B cell (primary cell): ENCODE results near the gene FLAD1. TPM values are rescaled to one million over a fixed set of nuclear protein-coding genes. Genes with fewer than 3 reads are reported as not detected.
"Not testable (repeated sequence)": the region's sequence is repeated elsewhere in the genome, so short reads cannot be mapped to it uniquely, and the experiment has no call there.

Experiments
- ATAC-seq: fragments of 200-7000 bp; cut with Tn5 transposase; one replicate; pipeline ENCODE4 v1.10.0; 2021; ENCODE audit warnings: low read depth, mild to moderate bottlenecking, moderate number of reproducible peaks, moderate library complexity
- CTCF ChIA-PET: fragments of 350-600 bp; sonication (Branson Sonifier 250); formaldehyde crosslinking; loops from one replicate; lab custom pipeline; 2021; ENCODE audit warnings: antibody characterized with exemption, inconsistent platforms; lab: Charles Lee
- POLR2A ChIA-PET: fragments of 350-600 bp; sonication (Branson Sonifier 250); formaldehyde crosslinking; loops from one replicate; lab custom pipeline; 2021; ENCODE audit warnings: antibody characterized with exemption; lab: Charles Lee
- DNase-seq: peaks from one replicate; pipeline ENCODE4 v3.0.0; 2013
- H2AFZ ChIP-seq: 2 replicates; pipeline ENCODE4 v1.6.1; 2012; ENCODE audit warnings: mild to moderate bottlenecking, low read depth, low read length; ENCODE audit not compliant: insufficient read depth, poor library complexity, severe bottlenecking
- H3K27ac ChIP-seq, 2 donors: 1 replicate in 1 of 2; 2 replicates in 1 of 2; pipeline ENCODE4 v1.5.1; 2012 to 2013; ENCODE audit warnings: low read length in 2 of 2, mild to moderate bottlenecking in 2 of 2, moderate library complexity in 1 of 2
- H3K27me3 ChIP-seq, 4 experiments: fragments of 200-600 bp in 1 of 4; sonication (generic) in 1 of 4; replicated peaks in 1 of 4; 1 replicate in 2 of 4; 2 replicates in 2 of 4; pipeline versions ENCODE4 v1.6.1 to v1.7.0; 2013 to 2016; ENCODE audit warnings: low read length in 3 of 4, mild to moderate bottlenecking in 2 of 4, mixed read lengths in 1 of 4, moderate library complexity in 1 of 4; ENCODE audit not compliant: insufficient read depth in 4 of 4, control insufficient read depth in 3 of 4; ENCODE audit errors: control extremely low read depth in 1 of 4
- H3K36me3 ChIP-seq, 2 experiments: replicated peaks in 1 of 2; 1 replicate in 1 of 2; 2 replicates in 1 of 2; pipeline versions ENCODE4 v1.6.1 to v1.7.1; 2013; ENCODE audit warnings: low read length in 1 of 2; ENCODE audit not compliant: insufficient read depth in 2 of 2, control insufficient read depth in 1 of 2; ENCODE audit errors: control extremely low read depth in 1 of 2, extremely low read depth in 1 of 2
- H3K4me1 ChIP-seq, 2 donors: fragments of 200-600 bp in 1 of 2; sonication (generic) in 1 of 2; 1 replicate in 1 of 2; 2 replicates in 1 of 2; pipeline versions ENCODE4 v1.5.1 to v1.6.1; 2013 to 2017; ENCODE audit warnings: low read length in 2 of 2; ENCODE audit not compliant: control insufficient read depth in 2 of 2, insufficient read depth in 2 of 2
- H3K4me2 ChIP-seq: replicated peaks from 2 replicates; pipeline ENCODE3; 2012; ENCODE audit warnings: mild to moderate bottlenecking, low read depth, low read length; ENCODE audit not compliant: poor library complexity, severe bottlenecking
- H3K4me3 ChIP-seq, 5 experiments: fragments of 200-600 bp in 1 of 5; sonication (generic) in 1 of 5; 1 replicate in 3 of 5; 2 replicates in 2 of 5; pipeline versions ENCODE4 v1.5.1 to v1.7.0; 2011 to 2016; ENCODE audit warnings: low read length in 4 of 5, mild to moderate bottlenecking in 4 of 5, low read depth in 2 of 5, control low read depth in 1 of 5, moderate library complexity in 1 of 5; ENCODE audit not compliant: insufficient read depth in 1 of 5; ENCODE audit errors: control extremely low read depth in 1 of 5, extremely low read depth in 1 of 5
- H3K79me2 ChIP-seq: fragments of 200-600 bp; sonication (generic); one replicate; pipeline ENCODE4 v1.6.0; 2016; ENCODE audit warnings: low read length; ENCODE audit not compliant: control insufficient read depth, insufficient read depth
- H3K9ac ChIP-seq: fragments of 200-600 bp; sonication (generic); 2 replicates; pipeline ENCODE4 v1.6.1; 2017; ENCODE audit warnings: mild to moderate bottlenecking, low read length, moderate library complexity
- H3K9me3 ChIP-seq, 3 donors: one replicate each; pipeline versions ENCODE4 v1.6.1 to v1.7.1; 2013; ENCODE audit warnings: low read length in 2 of 3; ENCODE audit not compliant: control insufficient read depth in 2 of 3, insufficient read depth in 1 of 3; ENCODE audit errors: control extremely low read depth in 1 of 3
- H4K20me1 ChIP-seq: 2 replicates; pipeline ENCODE4 v1.6.0; 2012; ENCODE audit warnings: mild to moderate bottlenecking, low read length; ENCODE audit not compliant: insufficient read depth, control insufficient read depth, poor library complexity, severe bottlenecking
- H3K27ac Mint-ChIP-seq: one replicate; pipeline ENCODE4 v1.8.0; 2021; ENCODE audit warnings: mixed read lengths
- H3K27me3 Mint-ChIP-seq: one replicate; pipeline ENCODE4 v1.8.0; 2021; ENCODE audit warnings: mixed read lengths
- H3K4me1 Mint-ChIP-seq: one replicate; pipeline ENCODE4 v1.8.0; 2021; ENCODE audit warnings: mixed read lengths
- H3K4me3 Mint-ChIP-seq: one replicate; pipeline ENCODE4 v1.8.0; 2021; ENCODE audit warnings: mixed read lengths
- H3K9me3 Mint-ChIP-seq: one replicate; pipeline ENCODE4 v1.8.0; 2022; ENCODE audit warnings: mixed read lengths; ENCODE audit not compliant: insufficient read depth
- EZH2 ChIP-seq: IDR thresholded peaks from 2 replicates; pipeline ENCODE4 v1.6.1; 2012; ENCODE audit warnings: borderline replicate concordance, low read depth, mild to moderate bottlenecking, moderate library complexity, low read length; ENCODE audit not compliant: insufficient read depth, poor library complexity, severe bottlenecking
- WGBS: methylation state at CpG from one replicate; pipeline ENCODE4 v1.1.5; 2013; ENCODE audit warnings: missing lambda C conversion rate; ENCODE audit not compliant: insufficient coverage; 5-methylcytosine and 5-hydroxymethylcytosine counted together
- intact Hi-C: fragments of 100-400 bp; cut with micrococcal nuclease; formaldehyde crosslinking; loops from one replicate; pipeline ENCODE4 v1.10.0; 2022
- polyA plus RNA-seq: library from polyadenylated mRNA; depleted of rRNA; stranded (reverse); fragments of >200 nt; gene quantifications from 2 replicates; pipeline ENCODE4 v1.2.3, GENCODE V29; 2012
- total RNA-seq, 2 donors: library from RNA; stranded (reverse); fragments of 120-200 nt in 1 of 2; gene quantifications; 1 replicate in 1 of 2; 2 replicates in 1 of 2; pipeline versions ENCODE4 v1.2.3 to v1.2.4, GENCODE V29; 2013 to 2022
- TF ChIP-seq, protein P1 (sequence below): fragments of 200-600 bp; IDR thresholded peaks from one replicate; pipeline ENCODE4 v1.8.0; 2022; ENCODE audit warnings: antibody characterized with exemption, mild to moderate bottlenecking

Gene FLAD1
- total and polyA plus RNA-seq, 2 donors (not counting 1 experiment from before 2014, with no cell fraction given) = 51.4 to 83.0 TPM

DNA sequence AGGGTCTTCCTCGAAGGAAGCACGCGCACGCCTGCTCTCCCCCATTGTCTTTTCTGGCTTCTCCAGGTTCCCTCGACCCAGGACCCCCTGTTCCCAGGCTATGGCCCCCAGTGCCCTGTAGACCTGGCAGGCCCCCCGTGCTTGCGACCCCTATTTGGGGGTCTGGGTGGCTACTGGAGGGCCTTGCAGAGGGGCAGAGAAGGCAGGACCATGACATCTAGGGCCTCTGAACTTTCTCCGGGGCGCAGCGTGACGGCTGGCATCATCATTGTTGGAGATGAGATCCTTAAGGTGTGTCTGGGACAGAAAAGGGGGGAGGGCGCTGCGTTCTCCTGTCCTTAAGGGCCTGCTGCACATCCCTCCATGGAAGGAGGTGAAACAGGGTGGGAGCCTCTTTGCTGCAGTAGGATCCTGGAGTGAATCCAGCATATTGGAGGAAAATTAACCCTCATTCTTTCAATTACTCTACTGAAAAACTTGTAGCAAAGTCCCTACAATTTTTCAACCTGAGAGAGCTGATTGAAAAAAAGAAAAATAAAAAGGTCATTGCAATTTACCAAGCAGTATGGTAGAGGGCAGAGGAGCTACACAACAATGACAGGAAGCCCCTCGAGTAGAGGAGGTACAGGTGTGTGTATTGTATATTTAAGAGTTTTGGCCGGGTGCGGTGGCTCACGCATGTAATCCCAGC lies 777 bp downstream of the FLAD1 start:
- ATAC-seq = no peak
- TF ChIP-seq, protein P1, sequence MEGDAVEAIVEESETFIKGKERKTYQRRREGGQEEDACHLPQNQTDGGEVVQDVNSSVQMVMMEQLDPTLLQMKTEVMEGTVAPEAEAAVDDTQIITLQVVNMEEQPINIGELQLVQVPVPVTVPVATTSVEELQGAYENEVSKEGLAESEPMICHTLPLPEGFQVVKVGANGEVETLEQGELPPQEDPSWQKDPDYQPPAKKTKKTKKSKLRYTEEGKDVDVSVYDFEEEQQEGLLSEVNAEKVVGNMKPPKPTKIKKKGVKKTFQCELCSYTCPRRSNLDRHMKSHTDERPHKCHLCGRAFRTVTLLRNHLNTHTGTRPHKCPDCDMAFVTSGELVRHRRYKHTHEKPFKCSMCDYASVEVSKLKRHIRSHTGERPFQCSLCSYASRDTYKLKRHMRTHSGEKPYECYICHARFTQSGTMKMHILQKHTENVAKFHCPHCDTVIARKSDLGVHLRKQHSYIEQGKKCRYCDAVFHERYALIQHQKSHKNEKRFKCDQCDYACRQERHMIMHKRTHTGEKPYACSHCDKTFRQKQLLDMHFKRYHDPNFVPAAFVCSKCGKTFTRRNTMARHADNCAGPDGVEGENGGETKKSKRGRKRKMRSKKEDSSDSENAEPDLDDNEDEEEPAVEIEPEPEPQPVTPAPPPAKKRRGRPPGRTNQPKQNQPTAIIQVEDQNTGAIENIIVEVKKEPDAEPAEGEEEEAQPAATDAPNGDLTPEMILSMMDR = no peak
- no peak for TF ChIP-seq EZH2
- Histone ChIP-seq H3K4me2 (peak overlapping the region; percentile 87), H3K4me3 (peak overlapping the region; percentile 58 to 93 (median 85)), H3K9ac (peak overlapping the region; percentile 87), H2AFZ (peak overlapping the region; percentile 91), H3K4me1 (peaks cover 13 to 19% of the 10 kb centered on the region in 2 donors), H3K9me3 (no peaks in the 10 kb centered on the region), H3K79me2 (peaks cover 72% of the 10 kb centered on the region), H3K36me3 (peaks cover 5 to 25% of the 10 kb centered on the region in 2 experiments), H3K27me3 (no peaks in the 10 kb centered on the region), H3K27ac (peak overlapping the region; percentile 30 to 84), H4K20me1 (peaks cover 26% of the 10 kb centered on the region)
- Mint-ChIP-seq H3K9me3 (no peaks in the 10 kb centered on the region), H3K27me3 (no peaks in the 10 kb centered on the region), H3K27ac (peak overlapping the region; percentile 50), H3K4me1 (peaks cover 16% of the 10 kb centered on the region), H3K4me3 (no peak overlapping the region)
- ChIA-PET POLR2A (interaction anchor here (0.5 to 1.7 kb wide), 9 partner anchors 10 to 375 kb away, joined by 3 to 14 read pairs (median 6); partner anchors contain the start of gene PMVK), CTCF (interaction anchor here (0.6 to 9.8 kb wide), 16 partner anchors 10 to 1006 kb away, joined by 3 to 72 read pairs (median 4); partner anchors contain the start of genes CKS1B, PBXIP1 and PYGO2)
- intact Hi-C loops = loop anchor here (1.0 to 2.0 kb wide), 6 partner anchors 9 to 67 kb away; partner anchors contain the start of genes ADAM15, PYGO2 and ZBTB7B
- 18% methylated on average over 14 of the region's 17 CpGs for WGBS
- no peak for DNase-seq

DNA sequence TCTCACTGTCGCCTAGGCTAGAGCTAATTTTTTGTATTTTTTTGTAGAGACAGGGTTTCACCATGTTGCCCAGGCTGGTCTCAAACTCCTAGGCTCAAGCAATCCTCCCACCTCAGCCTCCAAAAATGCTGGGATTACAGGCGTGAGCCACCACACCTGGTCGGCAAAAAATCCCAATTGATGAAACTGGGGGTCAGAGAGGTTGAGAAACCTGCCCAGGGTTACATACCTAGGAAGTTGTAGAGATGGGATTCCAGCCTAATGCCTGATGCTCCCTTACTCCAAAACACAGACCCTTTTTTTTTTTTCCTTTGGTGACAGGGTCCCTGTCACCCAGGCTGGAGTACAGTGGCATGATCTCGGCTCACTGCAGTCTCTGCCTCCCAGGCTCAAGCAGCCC lies 3.6 kb downstream of the FLAD1 start:
- peaks cover 59% of the 10 kb centered on the region for H3K79me2 ChIP-seq

More for the DNA sequence above, 3.6 kb downstream of the FLAD1 start:
- H2AFZ ChIP-seq, H3K27ac Mint-ChIP-seq, ATAC-seq, H3K9me3 Mint-ChIP-seq, H3K4me3 ChIP-seq, H3K4me2 ChIP-seq, H3K27me3 ChIP-seq, H3K27ac ChIP-seq, H3K9me3 ChIP-seq, H3K4me3 Mint-ChIP-seq, intact Hi-C loops, H3K9ac ChIP-seq, DNase-seq, H3K27me3 Mint-ChIP-seq: not testable (repeated sequence)
- Histone ChIP-seq H4K20me1 (peaks cover 42% of the 10 kb centered on the region), H3K4me1 (peaks cover 13 to 22% of the 10 kb centered on the region in 2 donors), H3K36me3 (peaks cover 0 to 40% of the 10 kb centered on the region in 2 experiments)
- ChIA-PET CTCF (interaction anchor here (1.2 to 9.8 kb wide), 4 partner anchors 13 to 75 kb away, joined by 3 to 72 read pairs (median 8); no protein-coding TSS in a partner anchor), POLR2A (interaction anchor here (0.6 to 0.7 kb wide), 2 partner anchors 10 to 1043 kb away, joined by 3 read pairs; no protein-coding TSS in a partner anchor)
- no CpG with 5 or more reads among the region's 4 CpGs for WGBS
- peaks cover 23% of the 10 kb centered on the region for H3K4me1 Mint-ChIP-seq
